Pancreas (tissue), 10 donors: Measurements from ENCODE around the gene LSAMP. TPM values are rescaled to one million over a fixed set of nuclear protein-coding genes. Genes with fewer than 3 reads are reported as not detected.

Source experiments
- ATAC-seq, 4 donors: fragments of 200-7000 bp; cut with Tn5 transposase; one replicate each; pipeline versions ENCODE4 v1.8.0 to v1.9.1; 2020; ENCODE audit warnings: mild to moderate bottlenecking in 4 of 4, moderate library complexity in 4 of 4
- DNase-seq, 6 donors: peaks; one replicate each; pipeline ENCODE4 v3.0.0-alpha.2; 2020
- FAIRE-seq: peaks from 2 replicates; lab custom pipeline; 2012; peaks lifted over from hg19 to GRCh38; lab: Jason Lieb, UNC
- H3K27ac ChIP-seq, 4 donors: fragments of 200-600 bp; sonication (generic); 1 replicate in 3 of 4; 2 replicates in 1 of 4; pipeline versions ENCODE4 v1.5.0 to v1.8.0; 2020
- H3K27me3 ChIP-seq, 4 donors: fragments of 200-600 bp; one replicate each; pipeline ENCODE4 v1.8.0; 2021
- H3K36me3 ChIP-seq, 3 donors: fragments of 200-600 bp; sonication (generic) in 1 of 3; one replicate each; pipeline versions ENCODE4 v1.5.0 to v1.8.0; 2020 to 2021
- H3K4me1 ChIP-seq, 3 donors: fragments of 200-600 bp; one replicate each; pipeline ENCODE4 v1.8.0; 2021
- H3K4me3 ChIP-seq, 4 donors: fragments of 200-600 bp; sonication (generic) in 2 of 4; one replicate each; pipeline versions ENCODE4 v1.5.0 to v1.8.0; 2020 to 2021
- H3K9me3 ChIP-seq, 4 donors: fragments of 200-600 bp; one replicate each; pipeline ENCODE4 v1.8.0; 2021
- CTCF ChIP-seq, 4 donors: fragments of 200-600 bp; sonication (generic) in 3 of 4; IDR thresholded peaks; one replicate each; pipeline versions ENCODE4 v1.5.0 to v1.8.0; 2021; ENCODE audit warnings: antibody characterized with exemption in 4 of 4
- WGBS, 2 donors: extraction: QIAGEN DNeasy Blood & Tissue Kit; methylation state at CpG; one replicate each; pipeline ENCODE4 v1.1.7; 2013; 5-methylcytosine and 5-hydroxymethylcytosine counted together
- intact Hi-C, 3 donors: fragments of 100-400 bp; cut with DNase I; formaldehyde crosslinking; loops; one replicate each; pipeline versions ENCODE4 v1.11.1 to v1.14.2; 2022
- polyA plus RNA-seq, 2 donors: library from polyadenylated mRNA; stranded (reverse); fragments of 200-250 nt; gene quantifications; one replicate each; pipeline ENCODE4 v1.2.3, GENCODE V29; 2013
- total RNA-seq, 6 donors: library from RNA; stranded (reverse); fragmentation: NEBNext Ultra II Directional in 4 of 6; extraction: Animal tissue kit (Norgen Biotek cat#: 25700) in 4 of 6; gene quantifications; one replicate each; pipeline versions ENCODE4 v1.2.1 to v1.2.4, GENCODE V29; 2021 to 2023
- donor health status: healthy with polysubstance abuse.
- donor health status: DM: no; HTN: no; CAD: no; lungs with moderate emphysema.
- donor health status: DM: no; HTN: no; CAD: no.
- donor health status: control.
- donor health status: control.
- donor health status: Bipolar disorder and iron deficiency.
- donor health status: DM: yes; HTN: yes; CAD: no.
- donor health status: DM: no; HTN: no; CAD: no.
- donor health status: DM: no; HTN: no; CAD: no.
- donor health status: DM: yes; HTN: yes; CAD: no.

The LSAMP gene
- total and polyA plus RNA-seq, 8 donors = 0.51 to 5.5 (median 1.5) TPM

- Histone ChIP-seq H3K27me3 (peaks cover 0 to 6% (median 0%) of the 10 kb centered on the region in 4 donors), H3K27ac (no peak overlapping the region), H3K4me3 (no peak overlapping the region), H3K9me3 (no peaks in the 10 kb centered on the region), H3K36me3 (no peaks in the 10 kb centered on the region), H3K4me1 (no peaks in the 10 kb centered on the region)
- ATAC-seq = peak in 1 of 4 donors; percentile 14
- 0 to 23% methylated on average over 2 of the region's 2 CpGs for WGBS, 2 donors
- no peak for DNase-seq
- intact Hi-C loops = no loop called here
- TF ChIP-seq CTCF (IDR thresholded peaks at IDR 0.05) = no peak
- no peak for FAIRE-seq
These were observed 1.1 kb downstream of the LSAMP start for GRCh38 chr3:116444115-116444747.

DNA sequence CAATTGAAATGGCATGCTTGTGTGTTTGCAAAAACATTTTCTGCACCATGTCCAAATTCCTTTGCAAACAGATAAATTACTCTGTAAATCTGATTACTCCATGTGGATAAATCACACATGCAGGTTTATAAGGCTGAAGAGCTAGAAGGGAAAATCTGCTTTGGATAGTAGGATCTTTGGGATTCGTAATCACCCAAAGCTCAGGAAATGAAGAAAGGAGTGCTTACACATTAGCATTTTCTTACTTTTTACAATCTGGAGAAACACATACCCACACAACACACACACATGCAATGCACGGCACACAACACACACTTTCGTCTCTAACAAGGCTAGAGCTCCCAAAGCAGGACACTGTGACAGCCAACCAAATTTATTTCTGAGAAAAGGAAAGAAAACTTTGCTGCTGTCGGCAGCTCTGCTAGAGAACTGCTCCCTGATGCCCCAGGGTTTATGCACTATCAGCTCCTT is 2.1 kb downstream of the LSAMP start:
- intact Hi-C loops = no loop called here
- FAIRE-seq (no peak), DNase-seq (no peak), ATAC-seq (no peak)
- Histone ChIP-seq H3K4me1 (no peaks in the 10 kb centered on the region), H3K9me3 (no peaks in the 10 kb centered on the region), H3K4me3 (no peak overlapping the region), H3K27ac (no peak overlapping the region), H3K36me3 (no peaks in the 10 kb centered on the region), H3K27me3 (peaks cover 0 to 6% (median 0%) of the 10 kb centered on the region in 4 donors)
- 13 to 35% methylated on average over 4 of the region's 4 CpGs for WGBS, 2 donors
- TF ChIP-seq CTCF (IDR thresholded peaks at IDR 0.05) = no peak

DNA sequence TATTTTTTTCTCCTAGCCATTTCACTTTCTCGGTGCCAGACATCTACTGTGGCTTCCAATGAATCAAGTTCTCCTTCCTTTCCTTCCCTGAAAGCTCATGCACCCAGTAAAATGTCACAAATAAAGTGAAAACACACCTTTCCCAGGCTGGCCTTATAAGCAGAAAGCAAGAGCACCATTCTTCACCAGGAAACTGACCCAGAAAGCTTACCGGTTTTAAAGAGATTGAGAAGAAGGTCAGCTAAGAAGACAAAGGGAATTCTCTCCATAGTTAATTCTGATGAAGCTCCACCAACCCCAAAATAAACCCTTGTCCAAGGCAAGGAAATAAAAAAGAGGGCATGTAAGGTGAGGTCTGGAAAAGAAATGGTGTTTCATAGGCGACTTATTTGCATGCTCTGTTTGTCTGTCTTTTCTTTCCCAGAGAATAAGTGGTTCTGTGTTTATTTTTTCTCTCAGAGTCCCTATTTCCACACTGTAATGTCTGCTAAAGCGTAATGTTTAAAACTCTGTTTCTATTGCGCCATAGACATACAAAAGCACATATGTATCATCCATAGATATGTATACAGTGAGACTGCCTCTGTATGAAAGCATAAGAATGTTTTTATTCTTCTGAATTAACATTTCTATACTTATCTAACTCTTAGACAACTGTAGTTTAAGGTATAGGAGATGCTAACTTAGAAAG is 2.8 kb downstream of the LSAMP start:
- H3K4me3 ChIP-seq = no peak overlapping the region
- H3K27me3 ChIP-seq = peaks cover 0 to 6% (median 0%) of the 10 kb centered on the region in 4 donors
- intact Hi-C loops = no loop called here
- no peak for FAIRE-seq
- no peaks in the 10 kb centered on the region for H3K9me3 ChIP-seq
- no peak overlapping the region for H3K27ac ChIP-seq
- no peak for TF ChIP-seq CTCF (IDR thresholded peaks at IDR 0.05)
- WGBS, 2 donors = 49 to 53% methylated on average over 5 of the region's 5 CpGs
- H3K4me1 ChIP-seq = no peaks in the 10 kb centered on the region
- no peak for DNase-seq
- no peak for ATAC-seq
- H3K36me3 ChIP-seq = no peaks in the 10 kb centered on the region

GRCh38 chr3:116441652-116442051 is 3.6 kb downstream of the LSAMP start:
- intact Hi-C loops = no loop called here
- Histone ChIP-seq H3K4me3 (no peak overlapping the region), H3K9me3 (no peaks in the 10 kb centered on the region), H3K4me1 (no peaks in the 10 kb centered on the region), H3K27ac (no peak overlapping the region), H3K27me3 (peaks cover 0 to 6% (median 0%) of the 10 kb centered on the region in 4 donors), H3K36me3 (no peaks in the 10 kb centered on the region)
- FAIRE-seq (no peak), DNase-seq (no peak), ATAC-seq (no peak)
- 84 to 85% methylated on average over 4 of the region's 4 CpGs for WGBS, 2 donors
- no peak for TF ChIP-seq CTCF (IDR thresholded peaks at IDR 0.05)

GRCh38 chr3:116440196-116440595 is 5.1 kb downstream of the LSAMP start:
- ATAC-seq = no peak
- Histone ChIP-seq H3K36me3 (no peaks in the 10 kb centered on the region), H3K9me3 (no peaks in the 10 kb centered on the region), H3K4me1 (no peaks in the 10 kb centered on the region), H3K27ac (no peak overlapping the region), H3K4me3 (no peak overlapping the region), H3K27me3 (peaks cover 0 to 6% (median 0%) of the 10 kb centered on the region in 4 donors)
- TF ChIP-seq CTCF (IDR thresholded peaks at IDR 0.05) = no peak
- no peak for DNase-seq
- intact Hi-C loops = no loop called here
- 55 to 61% methylated on average over 2 of the region's 2 CpGs for WGBS, 2 donors
- no peak for FAIRE-seq
